ENCODE measurements around the gene CYP27B1.

The CYP27B1 gene

GRCh38 chr12:57765003-57765697 lies 1.7 kb downstream of the CYP27B1 start:
- DNase-seq = peak; percentile 65 to 74

- DNase-seq = peak in 1 of 2 donors; percentile 51
These were observed 2.2 kb downstream of the CYP27B1 start for GRCh38 chr12:57764662-57765002.

- DNase-seq = no peak
These were observed 2.8 kb downstream of the CYP27B1 start for GRCh38 chr12:57763881-57764661.

- no peak for DNase-seq
These were observed 4.4 kb downstream of the CYP27B1 start for GRCh38 chr12:57762463-57762862.

- no peak for DNase-seq
These were observed 5.4 kb downstream of the CYP27B1 start for GRCh38 chr12:57761391-57761998.

GRCh38 chr12:57760347-57760982 lies 6.4 kb downstream of the CYP27B1 start:
- DNase-seq = no peak

- DNase-seq = peak in 1 of 2 donors; percentile 44
These were observed 7.4 kb downstream of the CYP27B1 start for GRCh38 chr12:57759360-57759980.

GRCh38 chr12:57758552-57759359 lies 8.1 kb downstream of the CYP27B1 start:
- no peak for DNase-seq

GRCh38 chr12:57757771-57758170 lies 9.1 kb downstream of the CYP27B1 start:
- no peak for DNase-seq

- peak; percentile 77 to 79 for DNase-seq
These were observed 10.2 kb downstream of the CYP27B1 start for GRCh38 chr12:57756406-57757341.

- DNase-seq = peak in 1 of 2 donors; percentile 43
These were observed 11.2 kb downstream of the CYP27B1 start for GRCh38 chr12:57755454-57756372.

- DNase-seq = no peak
These were observed 11.8 kb downstream of the CYP27B1 start for GRCh38 chr12:57755194-57755453.

- peak; percentile 85 to 88 for DNase-seq
These were observed 12.3 kb downstream of the CYP27B1 start, which contains the start of gene MARCHF9 for GRCh38 chr12:57754411-57755193. TSS of gene MARCHF9 (plus strand) at chr12:57755103. CDS start at chr12:57755529, 426 bp downstream.

- DNase-seq = no peak
These were observed 13.0 kb downstream of the CYP27B1 start for GRCh38 chr12:57753756-57754337.

- DNase-seq = no peak
These were observed 14.2 kb downstream of the CYP27B1 start for GRCh38 chr12:57752668-57753000.

GRCh38 chr12:57751788-57752667 lies 14.8 kb downstream of the CYP27B1 start, which contains the start of gene CDK4:
TSS of gene CDK4 (minus strand) at chr12:57752310. CDS start at chr12:57751717, 593 bp downstream.
- peak; percentile 97 to 98 for DNase-seq

- no peak for DNase-seq
These were observed 15.5 kb downstream of the CYP27B1 start for GRCh38 chr12:57751432-57751787.

Data from stimulated activated CD4-positive, alpha-beta T cell treated with anti-CD3 and anti-CD28 coated beads, Interleukin-2, amount 100 ng/mL, for 24 hours (primary cell).